Mucosa of descending colon (tissue), 3 donors: ENCODE measurements around the gene PTGES2. TPM values are rescaled to one million over a fixed set of nuclear protein-coding genes. Genes with fewer than 3 reads are reported as not detected.
A peak's percentile ranks its signal among the peaks of the same experiment; 100 is the strongest.

Source experiments
- ATAC-seq: fragments of 200-7000 bp; cut with Tn5 transposase; one replicate; pipeline ENCODE4 v1.9.1; 2020; ENCODE audit warnings: mild to moderate bottlenecking, moderate library complexity
- DNase-seq, 3 donors: peaks; one replicate each; pipeline ENCODE4 v3.0.0-alpha.2; 2020
- H3K36me3 ChIP-seq: fragments of 200-600 bp; one replicate; pipeline ENCODE4 v1.8.0; 2021; ENCODE audit warnings: low read depth, mild to moderate bottlenecking
- H3K4me1 ChIP-seq: fragments of 200-600 bp; one replicate; pipeline ENCODE4 v1.8.0; 2021; ENCODE audit warnings: low read depth, mild to moderate bottlenecking
- H3K4me3 ChIP-seq: fragments of 200-600 bp; one replicate; pipeline ENCODE4 v1.8.0; 2021; ENCODE audit warnings: mild to moderate bottlenecking
- H3K9me3 ChIP-seq: fragments of 200-600 bp; one replicate; pipeline ENCODE4 v1.8.0; 2021; ENCODE audit warnings: mild to moderate bottlenecking
- CTCF ChIP-seq: fragments of 200-600 bp; IDR thresholded peaks from one replicate; pipeline ENCODE4 v1.8.0; 2022; ENCODE audit warnings: antibody characterized with exemption, mild to moderate bottlenecking
- intact Hi-C, 2 donors: fragments of 100-400 bp; cut with DNase I in 1 of 2; cut with micrococcal nuclease in 1 of 2; formaldehyde crosslinking; loops; one replicate each; pipeline versions ENCODE4 v1.11.0 to v1.11.1; 2022; cut with DNase I, micrococcal nuclease
- total RNA-seq, 3 donors: library from RNA; stranded (reverse); fragmentation: NEBNext Ultra II Directional in 2 of 3; extraction: Animal tissue kit (Norgen Biotek cat#: 25700) in 2 of 3; gene quantifications; one replicate each; pipeline versions ENCODE4 v1.2.1 to v1.2.4, GENCODE V29; 2021 to 2023
- donor health status: DM: no; HTN: no; CAD: no; lungs with moderate emphysema.
- donor health status: DM: no; HTN: no; CAD: no.
- donor health status: DM: no; HTN: yes; CAD: no.

PTGES2 gene
- total RNA-seq, 3 donors from 2014 or later, result 65.3 to 99.7 (median 90.6) TPM

GRCh38 chr9:128149951-128150593, 22.5 kb upstream of the PTGES2 start:
- peak in 2 of 3 donors; percentile 39 to 55 for DNase-seq
- no peaks in the 10 kb centered on the region for H3K36me3 ChIP-seq
- no peaks in the 10 kb centered on the region for H3K9me3 ChIP-seq
- no peak overlapping the region for H3K4me3 ChIP-seq
- peaks cover 21% of the 10 kb centered on the region for H3K4me1 ChIP-seq
- ATAC-seq, result no peak
- TF ChIP-seq CTCF, result no peak
- intact Hi-C loops, result no loop called here

GRCh38 chr9:128149001-128149701, 21.6 kb upstream of the PTGES2 start, which contains the start of gene LCN2:
LCN2 (plus strand) TSS chr9:128149453; CDS start chr9:128149526, 73 bp downstream.
- H3K4me1 ChIP-seq, result peaks cover 22% of the 10 kb centered on the region
- H3K4me3 ChIP-seq, result no peak within 1 kb of the TSS
- peak; percentile 68 to 79 (median 74) for DNase-seq
- TF ChIP-seq CTCF, result no peak
- H3K9me3 ChIP-seq, result no peaks in the 10 kb centered on the region
- no peaks in the 10 kb centered on the region for H3K36me3 ChIP-seq
- ATAC-seq, result peak; percentile 80
- intact Hi-C loops, result no loop called here

GRCh38 chr9:128148509-128149000, 21.0 kb upstream of the PTGES2 start:
- Histone ChIP-seq H3K4me1 (peaks cover 27% of the 10 kb centered on the region), H3K4me3 (no peak overlapping the region), H3K9me3 (no peaks in the 10 kb centered on the region), H3K36me3 (no peaks in the 10 kb centered on the region)
- no peak for TF ChIP-seq CTCF
- DNase-seq, result no peak
- ATAC-seq, result no peak
- intact Hi-C loops, result no loop called here

GRCh38 chr9:128146591-128147120, 19.1 kb upstream of the PTGES2 start:
- DNase-seq, result peak in 2 of 3 donors; percentile 18 to 39
- intact Hi-C loops, result no loop called here
- H3K36me3 ChIP-seq, result no peaks in the 10 kb centered on the region
- H3K4me3 ChIP-seq, result no peak overlapping the region
- no peak for TF ChIP-seq CTCF
- H3K4me1 ChIP-seq, result peaks cover 27% of the 10 kb centered on the region
- no peak for ATAC-seq
- H3K9me3 ChIP-seq, result no peaks in the 10 kb centered on the region

- no peak for TF ChIP-seq CTCF
- no peaks in the 10 kb centered on the region for H3K9me3 ChIP-seq
- DNase-seq (peak in 2 of 3 donors; percentile 28 to 51), ATAC-seq (no peak)
- intact Hi-C loops, result no loop called here
- no peaks in the 10 kb centered on the region for H3K36me3 ChIP-seq
- H3K4me1 ChIP-seq, result peaks cover 27% of the 10 kb centered on the region
- no peak overlapping the region for H3K4me3 ChIP-seq
These were observed 18.4 kb upstream of the PTGES2 start for GRCh38 chr9:128145951-128146351.
